ENCODE data around the gene VAPA.

GRCh38 chr18:9898792-9899549, 14.8 kb upstream of the VAPA start:
- no peak for TF ChIP-seq CTCF (conservative IDR thresholded peaks at IDR 0.05 in 1 of 2, IDR thresholded peaks at IDR 0.05 in 1 of 2; ENCODE audit: low read depth in 1 of 2, low read length in 2 of 2)
- no peak for TF ChIP-seq EZH2 (IDR thresholded peaks at IDR 0.05; ENCODE audit: low read length, missing control alignments)
